Aorta (tissue), 5 donors: ENCODE data around the gene KIF18A. TPM values are rescaled to one million over a fixed set of nuclear protein-coding genes. Genes with fewer than 3 reads are reported as not detected.

Experiments used
- ATAC-seq: fragments of 200-7000 bp; cut with Tn5 transposase; one replicate; pipeline ENCODE4 v1.9.1; 2022; ENCODE audit warnings: moderate library complexity; ENCODE audit not compliant: low FRiP score
- DNase-seq, 2 donors: peaks; one replicate each; pipeline ENCODE4 v3.0.0-alpha.2; 2020
- H3K27ac ChIP-seq, 2 donors: one replicate each; pipeline ENCODE4 v1.5.1; 2013; ENCODE audit warnings: low read length in 2 of 2, mild to moderate bottlenecking in 2 of 2, moderate library complexity in 2 of 2, control low read depth in 1 of 2, inconsistent platforms in 1 of 2, low read depth in 1 of 2
- H3K27me3 ChIP-seq, 2 donors: one replicate each; pipeline ENCODE4 v1.6.1; 2013; ENCODE audit warnings: control low read depth in 1 of 2, low read length in 1 of 2, mild to moderate bottlenecking in 1 of 2, moderate library complexity in 1 of 2; ENCODE audit not compliant: insufficient read depth in 2 of 2, control insufficient read depth in 1 of 2
- H3K36me3 ChIP-seq, 2 donors: one replicate each; pipeline ENCODE4 v1.6.1; 2013; ENCODE audit warnings: control low read depth in 1 of 2, low read length in 1 of 2, mild to moderate bottlenecking in 1 of 2; ENCODE audit not compliant: insufficient read depth in 2 of 2, control insufficient read depth in 1 of 2
- H3K4me1 ChIP-seq, 2 donors: one replicate each; pipeline ENCODE4 v1.6.1; 2013; ENCODE audit warnings: low read length in 2 of 2, control low read depth in 1 of 2, mild to moderate bottlenecking in 1 of 2, moderate library complexity in 1 of 2; ENCODE audit not compliant: insufficient read depth in 2 of 2, control insufficient read depth in 1 of 2
- H3K4me3 ChIP-seq, 2 donors: one replicate each; pipeline ENCODE4 v1.5.1; 2013; ENCODE audit warnings: low read length in 2 of 2, control low read depth in 1 of 2, mild to moderate bottlenecking in 1 of 2
- H3K9me3 ChIP-seq: one replicate; pipeline ENCODE4 v1.6.1; 2013; ENCODE audit warnings: mild to moderate bottlenecking, low read length; ENCODE audit not compliant: control insufficient read depth
- WGBS, 2 donors: extraction: QIAGEN DNeasy Blood & Tissue Kit; methylation state at CpG; one replicate each; pipeline ENCODE4 v1.1.7; 2013; 5-methylcytosine and 5-hydroxymethylcytosine counted together
- intact Hi-C, 2 donors: fragments of 100-400 bp; cut with DNase I; formaldehyde crosslinking; loops; one replicate each; pipeline versions ENCODE4 v1.14.2 to v1.15.0; 2022
- polyA plus RNA-seq, 2 donors: library from polyadenylated mRNA; stranded (reverse); fragments of 200-250 nt; gene quantifications; one replicate each; pipeline ENCODE4 v1.2.3, GENCODE V29; 2013
- total RNA-seq, 2 donors: library from RNA; stranded (reverse); fragmentation: NEBNext Ultra II Directional; extraction: Animal tissue kit (Norgen Biotek cat#: 25700); gene quantifications; one replicate each; pipeline ENCODE4 v1.2.1, GENCODE V29; 2021
- donor health status: healthy with polysubstance abuse.
- donor health status: Bipolar disorder and iron deficiency.
- donor health status: DM: no; HTN: no; CAD: no.
- donor health status: DM: no; HTN: no; CAD: no.
- donor health status: DM: yes; HTN: yes; CAD: no.

KIF18A gene
- total and polyA plus RNA-seq, 4 donors: 0.05 to 1.0 (median 0.74) TPM

- intact Hi-C loops: no loop called here
- DNase-seq: no peak
- H3K4me3 ChIP-seq: no peak overlapping the region
Measured at GRCh38 chr11:28043930-28044709, 63.8 kb downstream of the KIF18A start.

GRCh38 chr11:28040384-28040783 is 67.6 kb downstream of the KIF18A start:
- H3K4me1 ChIP-seq: peaks cover 0 to 2% of the 10 kb centered on the region in 2 donors
- H3K4me3 ChIP-seq: no peak overlapping the region
- intact Hi-C loops: no loop called here
- 81 to 90% methylated on average over 2 of the region's 2 CpGs for WGBS, 2 donors
- DNase-seq (no peak), ATAC-seq (no peak)
- H3K36me3 ChIP-seq: no peaks in the 10 kb centered on the region
- H3K27ac ChIP-seq: no peak overlapping the region
- H3K9me3 ChIP-seq: no peaks in the 10 kb centered on the region
- H3K27me3 ChIP-seq: no peaks in the 10 kb centered on the region

More at GRCh38 chr11:28043930-28044709, 63.8 kb downstream of the KIF18A start:
- H3K9me3 ChIP-seq: no peaks in the 10 kb centered on the region
- H3K4me1 ChIP-seq: no peaks in the 10 kb centered on the region
- no peaks in the 10 kb centered on the region for H3K27me3 ChIP-seq
- WGBS, 2 donors: 94 to 95% methylated on average over 3 of the region's 3 CpGs
- H3K27ac ChIP-seq: no peak overlapping the region
- no peaks in the 10 kb centered on the region for H3K36me3 ChIP-seq
- no peak for ATAC-seq

- Histone ChIP-seq H3K36me3 (no peaks in the 10 kb centered on the region), H3K27me3 (no peaks in the 10 kb centered on the region), H3K27ac (no peak overlapping the region), H3K4me3 (no peak overlapping the region), H3K9me3 (no peaks in the 10 kb centered on the region), H3K4me1 (peaks cover 0 to 2% of the 10 kb centered on the region in 2 donors)
- intact Hi-C loops: no loop called here
- ATAC-seq: no peak
- WGBS, 2 donors: 52 to 84% methylated on average over 1 of the region's 1 CpG
- DNase-seq: no peak
Measured at GRCh38 chr11:28038775-28039174, 69.2 kb downstream of the KIF18A start.

- 94 to 95% methylated on average over 2 of the region's 2 CpGs for WGBS, 2 donors
- intact Hi-C loops: no loop called here
- Histone ChIP-seq H3K36me3 (no peaks in the 10 kb centered on the region), H3K27me3 (no peaks in the 10 kb centered on the region), H3K4me3 (no peak overlapping the region), H3K9me3 (no peaks in the 10 kb centered on the region), H3K4me1 (no peaks in the 10 kb centered on the region), H3K27ac (no peak overlapping the region)
- DNase-seq (no peak), ATAC-seq (no peak)
Measured at GRCh38 chr11:28026634-28027290, 81.2 kb downstream of the KIF18A start.

GRCh38 chr11:28017816-28018215 is 90.1 kb downstream of the KIF18A start:
- no peak for ATAC-seq
- no peak for DNase-seq
- Histone ChIP-seq H3K4me3 (no peak overlapping the region), H3K27me3 (no peaks in the 10 kb centered on the region), H3K4me1 (no peaks in the 10 kb centered on the region), H3K36me3 (no peaks in the 10 kb centered on the region), H3K27ac (no peak overlapping the region), H3K9me3 (no peaks in the 10 kb centered on the region)
- intact Hi-C loops: no loop called here
- WGBS, 2 donors: 88 to 89% methylated on average over 2 of the region's 2 CpGs

- Histone ChIP-seq H3K27ac (no peak overlapping the region), H3K9me3 (no peaks in the 10 kb centered on the region), H3K4me3 (no peak overlapping the region), H3K4me1 (no peaks in the 10 kb centered on the region), H3K27me3 (no peaks in the 10 kb centered on the region), H3K36me3 (no peaks in the 10 kb centered on the region)
- ATAC-seq (no peak), DNase-seq (no peak)
- intact Hi-C loops: no loop called here
- WGBS, 2 donors: 90% methylated on average over 4 of the region's 4 CpGs
Measured at GRCh38 chr11:28011813-28012212, 96.1 kb downstream of the KIF18A start.

GRCh38 chr11:28009996-28010395 is 98.0 kb downstream of the KIF18A start:
- H3K27ac ChIP-seq: no peak overlapping the region
- no peak for DNase-seq
- H3K4me1 ChIP-seq: no peaks in the 10 kb centered on the region
- no peaks in the 10 kb centered on the region for H3K27me3 ChIP-seq
- no peaks in the 10 kb centered on the region for H3K9me3 ChIP-seq
- H3K36me3 ChIP-seq: no peaks in the 10 kb centered on the region
- H3K4me3 ChIP-seq: no peak overlapping the region
- ATAC-seq: no peak
- intact Hi-C loops: no loop called here
- WGBS, 2 donors: 82 to 94% methylated on average over 1 of the region's 1 CpG

GRCh38 chr11:28009388-28009787 is 98.6 kb downstream of the KIF18A start:
- Histone ChIP-seq H3K27me3 (no peaks in the 10 kb centered on the region), H3K36me3 (no peaks in the 10 kb centered on the region), H3K4me3 (no peak overlapping the region), H3K27ac (no peak overlapping the region), H3K9me3 (no peaks in the 10 kb centered on the region), H3K4me1 (no peaks in the 10 kb centered on the region)
- DNase-seq (no peak), ATAC-seq (no peak)
- intact Hi-C loops: no loop called here

- DNase-seq (no peak), ATAC-seq (no peak)
- Histone ChIP-seq H3K4me1 (no peaks in the 10 kb centered on the region), H3K27me3 (no peaks in the 10 kb centered on the region), H3K36me3 (no peaks in the 10 kb centered on the region), H3K27ac (no peak overlapping the region), H3K4me3 (no peak overlapping the region), H3K9me3 (peaks cover 5% of the 10 kb centered on the region)
- intact Hi-C loops: no loop called here
Measured at GRCh38 chr11:28003615-28004014, 104.3 kb downstream of the KIF18A start.
